HepG2 (cell line): ENCODE measurements around the gene PLA2G4F. TPM values are rescaled to one million over a fixed set of nuclear protein-coding genes. Genes with fewer than 3 reads are reported as not detected.
A peak's percentile ranks its signal among the peaks of the same experiment; 100 is the strongest.

Source experiments
- ATAC-seq: fragments of 200-7000 bp; cut with Tn5 transposase; 3 replicates; pipeline ENCODE4 v1.9.1; 2020; ENCODE audit warnings: mild to moderate bottlenecking, moderate library complexity
- BruUV-seq: library from RNA; stranded (reverse); fragments of 400-500 nt; replicated peaks from 2 replicates; lab custom pipeline; 2021; lab: Mats Ljungman, UMichigan
- CTCF ChIA-PET: fragments of 300-600 bp; formaldehyde crosslinking; extraction: SDS; loops from one replicate; lab custom pipeline; 2021; ENCODE audit warnings: low total read pairs, inconsistent platforms, low intra/inter-chr PET ratio; lab: Yijun Ruan, JAX
- POLR2A ChIA-PET: fragments of 350-600 bp; sonication (Branson Sonifier 250); formaldehyde crosslinking; loops from one replicate; lab custom pipeline; 2020; ENCODE audit warnings: antibody characterized with exemption, inconsistent platforms; lab: Yijun Ruan, JAX
- DNase-seq: peaks from one replicate; pipeline ENCODE4 v3.0.0-alpha.2; 2015; ENCODE audit warnings: low spot score
- FAIRE-seq: peaks from 3 replicates; lab custom pipeline; 2011; peaks lifted over from hg19 to GRCh38; lab: Jason Lieb, UNC
- H2AFZ ChIP-seq: one replicate; pipeline ENCODE4 v1.6.1; 2011; ENCODE audit warnings: low read length, inconsistent platforms
- H3K27ac ChIP-seq: fragments of 300-600 bp; 3 replicates; pipeline ENCODE4 v1.8.0; 2011; ENCODE audit warnings: mixed run types, mild to moderate bottlenecking, mixed read lengths, low read length, inconsistent platforms; ENCODE audit not compliant: insufficient read depth; ENCODE audit errors: extremely low read length
- H3K27me3 ChIP-seq, 2 experiments: fragments of 200-600 bp in 1 of 2; 2 replicates in 1 of 2; 3 replicates in 1 of 2; pipeline versions ENCODE4 v1.6.0 to v1.8.0; 2011; ENCODE audit warnings: low read length in 2 of 2, mild to moderate bottlenecking in 2 of 2, moderate library complexity in 2 of 2, inconsistent platforms in 1 of 2; ENCODE audit not compliant: insufficient read depth in 2 of 2, control insufficient read depth in 1 of 2
- H3K36me3 ChIP-seq, 2 experiments: fragments of 200-600 bp in 1 of 2; replicated peaks in 1 of 2; 2 replicates in 1 of 2; 3 replicates in 1 of 2; pipeline versions ENCODE4 v1.5.1 to v1.8.0; 2011; ENCODE audit warnings: low read length in 2 of 2, inconsistent platforms in 1 of 2; ENCODE audit not compliant: insufficient read depth in 2 of 2, control insufficient read depth in 1 of 2
- H3K4me1 ChIP-seq: 2 replicates; pipeline ENCODE4 v1.5.1; 2012; ENCODE audit warnings: low read length, inconsistent platforms; ENCODE audit not compliant: insufficient read depth
- H3K4me2 ChIP-seq: 2 replicates; pipeline ENCODE4 v1.6.0; 2011; ENCODE audit warnings: low read depth, low read length, inconsistent platforms
- H3K4me3 ChIP-seq, 3 experiments: fragments of 200-600 bp in 1 of 3; sonication (generic), shearing (Covaris generic) in 1 of 3; replicated peaks in 1 of 3; 2 replicates each; pipeline ENCODE4 v1.5.1; 2011 to 2016; ENCODE audit warnings: low read length in 3 of 3, inconsistent platforms in 2 of 3, low read depth in 2 of 3, mild to moderate bottlenecking in 2 of 3, control low read depth in 1 of 3, mixed read lengths in 1 of 3; ENCODE audit not compliant: insufficient read depth in 1 of 3
- H3K79me2 ChIP-seq: one replicate; pipeline ENCODE4 v1.6.1; 2011; ENCODE audit warnings: low read length, inconsistent platforms; ENCODE audit not compliant: insufficient read depth
- H3K9ac ChIP-seq: 2 replicates; pipeline ENCODE4 v1.6.0; 2011; ENCODE audit warnings: mild to moderate bottlenecking, low read depth, low read length, inconsistent platforms; ENCODE audit not compliant: insufficient read depth
- H3K9me3 ChIP-seq: 2 replicates; pipeline ENCODE4 v1.5.1; 2012; ENCODE audit warnings: mild to moderate bottlenecking, low read length
- H4K20me1 ChIP-seq: 2 replicates; pipeline ENCODE4 v1.6.0; 2011; ENCODE audit warnings: inconsistent platforms, mild to moderate bottlenecking, low read length, moderate library complexity; ENCODE audit not compliant: insufficient read depth
- CBX1 ChIP-seq: IDR thresholded peaks from one replicate; pipeline ENCODE4 v1.6.1; 2016; ENCODE audit warnings: antibody characterized with exemption, low read depth
- GABPA ChIP-seq, 2 experiments: IDR thresholded peaks; 2 replicates each; pipeline ENCODE4 v1.6.1; 2011 to 2016; ENCODE audit warnings: low read depth in 2 of 2, low read length in 1 of 2, missing biosample characterization in 1 of 2, missing genetic modification characterization in 1 of 2
- GLI4 ChIP-seq: sonication (generic); formaldehyde crosslinking; IDR thresholded peaks from 2 replicates; pipeline ENCODE4 v1.5.1; 2020; ENCODE audit warnings: missing genetic modification reagents, mild to moderate bottlenecking, moderate library complexity, borderline replicate concordance
- HOXD1 ChIP-seq: sonication (generic); formaldehyde crosslinking; IDR thresholded peaks from 2 replicates; pipeline ENCODE4 v1.5.0; 2020; ENCODE audit warnings: missing genetic modification reagents
- KDM5B ChIP-seq: sonication (generic); formaldehyde crosslinking; IDR thresholded peaks from 2 replicates; pipeline ENCODE4 v1.4.0; 2020; ENCODE audit warnings: missing genetic modification reagents, mild to moderate bottlenecking, borderline replicate concordance
- MAX ChIP-seq: IDR thresholded peaks from 2 replicates; pipeline ENCODE4 v1.6.1; 2012; ENCODE audit warnings: inconsistent platforms
- MIXL1 ChIP-seq: IDR thresholded peaks from 2 replicates; pipeline ENCODE4 v1.6.1; 2016
- PHF21A ChIP-seq: sonication (generic); formaldehyde crosslinking; IDR thresholded peaks from 2 replicates; pipeline ENCODE4 v1.5.0; 2020; ENCODE audit warnings: mild to moderate bottlenecking, missing genetic modification reagents
- PRPF4 ChIP-seq: fragments of 200-400 bp; formaldehyde crosslinking; IDR thresholded peaks from 2 replicates; pipeline ENCODE4 v1.6.1; 2016; ENCODE audit warnings: low read length, low read depth; ENCODE audit not compliant: poor library complexity, severe bottlenecking
- RARG ChIP-seq: sonication (generic); formaldehyde crosslinking; IDR thresholded peaks from 2 replicates; pipeline ENCODE4 v1.4.0; 2020; ENCODE audit warnings: low read depth, mild to moderate bottlenecking, missing genetic modification reagents
- TAF1 ChIP-seq: sonication (generic); formaldehyde crosslinking; IDR thresholded peaks from 2 replicates; pipeline ENCODE4 v1.4.0; 2020; ENCODE audit warnings: missing genetic modification reagents
- ZBTB43 ChIP-seq: sonication (generic); formaldehyde crosslinking; conservative IDR thresholded peaks from 2 replicates; pipeline ENCODE4 v1.4.0; 2020; ENCODE audit warnings: missing genetic modification reagents
- ZNF101 ChIP-seq: sonication (generic); formaldehyde crosslinking; IDR thresholded peaks from 2 replicates; pipeline ENCODE4 v1.4.0; 2020; ENCODE audit warnings: mild to moderate bottlenecking, low read depth, missing genetic modification reagents, borderline replicate concordance
- ZNF704 ChIP-seq: sonication (generic); formaldehyde crosslinking; IDR thresholded peaks from 2 replicates; pipeline ENCODE4 v1.8.1; 2023; ENCODE audit warnings: mild to moderate bottlenecking, inconsistent platforms, moderate library complexity, missing genetic modification reagents, borderline replicate concordance
- WGBS: methylation state at CpG from one replicate; pipeline ENCODE4 v1.1.6; 2017; ENCODE audit warnings: low lambda C conversion rate; 5-methylcytosine and 5-hydroxymethylcytosine counted together
- in situ Hi-C: cut with HindIII; loops from 2 replicates; pipeline ENCODE4 v1.10.0; 2017; ENCODE audit warnings: low pct_unique_long_range_greater_than_20kb; ENCODE audit not compliant: extremely low pct_ligation_motif_present
- intact Hi-C: fragments of 100-400 bp; cut with micrococcal nuclease; formaldehyde crosslinking; loops from one replicate; pipeline ENCODE4 v1.10.0; 2022; ENCODE audit not compliant: unreplicated experiment
- polyA plus RNA-seq, 8 experiments: library from polyadenylated mRNA; depleted of rRNA in 3 of 8; stranded (reverse) in 7 of 8; unstranded in 1 of 8; fragments of >200 nt; fragmentation: Illumina TruSeq in 4 of 8; extraction: Trizol in 4 of 8; gene quantifications; 2 replicates each; pipeline versions ENCODE4 v1.2.1 to v1.2.3, GENCODE V29; 2011 to 2016; ENCODE audit warnings: low read depth in 4 of 8, missing spikeins in 1 of 8, mixed read lengths in 1 of 8; ENCODE audit not compliant: insufficient read depth in 1 of 8
- total RNA-seq, 5 experiments: library from RNA; depleted of rRNA; stranded (reverse); fragments of >200 nt; fragmentation: Illumina TruSeq; extraction: Trizol; gene quantifications; 2 replicates each; pipeline ENCODE4 v1.2.3, GENCODE V29; 2016; ENCODE audit warnings: low read depth in 1 of 5
- TF ChIP-seq, protein P1 (sequence below): IDR thresholded peaks from 2 replicates; pipeline ENCODE4 v1.6.1; 2012; ENCODE audit warnings: low read length, improper control_type of control experiment

The PLA2G4F gene
- total and polyA plus RNA-seq, 2 of the 13 experiments (the other 11 are each of a cell fraction or from before 2014, with no cell fraction given) = 0.07 TPM; not detected in 1

DNA sequence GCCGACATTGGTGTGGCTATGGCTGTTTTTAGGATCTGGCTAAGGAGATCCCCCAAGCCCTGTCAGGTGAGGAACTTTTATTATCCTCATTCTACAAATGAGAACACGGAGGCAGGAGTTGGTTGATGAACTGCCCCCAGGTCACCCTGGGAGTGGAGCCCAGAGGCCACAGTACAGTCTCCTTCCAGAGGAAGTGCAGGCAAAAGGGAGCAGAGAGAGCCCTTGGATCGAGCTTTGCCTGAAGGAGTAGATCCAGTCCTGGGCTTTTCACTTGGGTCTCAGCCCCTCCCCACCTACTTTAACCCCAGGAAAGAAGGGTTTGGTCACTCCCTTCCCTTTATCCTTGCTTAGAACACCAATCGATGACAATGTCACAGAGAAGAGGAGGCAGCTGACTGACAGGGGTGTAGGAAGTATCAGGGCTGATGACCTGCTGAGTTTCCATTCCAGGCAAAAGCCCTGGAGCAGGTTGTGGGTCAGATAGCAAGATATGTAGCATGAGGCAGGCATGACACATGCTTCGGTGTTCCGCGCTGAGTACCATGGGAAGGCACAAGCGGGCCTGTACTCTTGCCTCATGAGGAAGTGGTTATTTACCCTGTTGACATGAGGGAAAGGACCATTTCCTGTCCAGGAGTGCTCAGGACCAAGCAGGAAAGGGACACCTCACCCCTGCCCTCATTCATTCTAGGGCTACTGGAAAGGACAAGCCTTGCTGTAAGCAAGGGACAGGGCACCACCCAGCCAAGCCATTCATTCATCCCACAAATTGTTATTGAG is 56.2 kb downstream of the PLA2G4F start:
- Histone ChIP-seq H3K27me3 (peaks cover 1 to 12% of the 10 kb centered on the region in 2 experiments; a peak in 4 of 5 replicates), H3K36me3 (no peaks in the 10 kb centered on the region), H3K9ac (no peak overlapping the region), H3K9me3 (no peaks in the 10 kb centered on the region), H3K27ac (no peak overlapping the region), H2AFZ (peak overlapping the region; percentile 75), H3K4me1 (peaks cover 29% of the 10 kb centered on the region), H4K20me1 (no peaks in the 10 kb centered on the region), H3K79me2 (no peaks in the 10 kb centered on the region), H3K4me2 (peak overlapping the region; percentile 55), H3K4me3 (peak overlapping the region in 1 of 3 experiments; percentile 35; a peak in 2 of 6 replicates)
- BruUV-seq = no TSS peak
- no peak for DNase-seq
- in situ Hi-C loops (no loop called here), intact Hi-C loops (no loop called here)
- ChIA-PET CTCF (no interaction called here), POLR2A (no interaction called here)
- ATAC-seq = peak; percentile 60
- WGBS = 17% methylated on average over 4 of the region's 8 CpGs
- FAIRE-seq = no peak
- TF ChIP-seq GABPA (IDR thresholded peaks at IDR 0.05; ENCODE audit: low read depth, low read length) (peak; percentile 28; the same call in 1 of the 2 replicates), GABPA (CRISPR knock-in tag; IDR thresholded peaks at IDR 0.05; ENCODE audit: low read depth) (peak; percentile 80), PHF21A (CRISPR knock-in tag) (peak; percentile 26; the same call in 1 of the 2 replicates), PRPF4 (no peak), RARG (CRISPR knock-in tag) (no peak), MIXL1 (CRISPR knock-in tag) (0 out of 2 replicates have a peak, but pooled peaks have one; percentile 32), ZBTB43 (CRISPR knock-in tag) (no peak), CBX1 (no peak), GLI4 (no peak), ZNF101 (CRISPR knock-in tag) (no peak), MAX (peak; percentile 53; the same call in 1 of the 2 replicates), ZNF704 (CRISPR knock-in tag) (no peak), TAF1 (CRISPR knock-in tag) (no peak), HOXD1 (no peak), KDM5B (CRISPR knock-in tag) (peak; percentile 29; the same call in 1 of the 2 replicates)
- TF ChIP-seq, protein P1, sequence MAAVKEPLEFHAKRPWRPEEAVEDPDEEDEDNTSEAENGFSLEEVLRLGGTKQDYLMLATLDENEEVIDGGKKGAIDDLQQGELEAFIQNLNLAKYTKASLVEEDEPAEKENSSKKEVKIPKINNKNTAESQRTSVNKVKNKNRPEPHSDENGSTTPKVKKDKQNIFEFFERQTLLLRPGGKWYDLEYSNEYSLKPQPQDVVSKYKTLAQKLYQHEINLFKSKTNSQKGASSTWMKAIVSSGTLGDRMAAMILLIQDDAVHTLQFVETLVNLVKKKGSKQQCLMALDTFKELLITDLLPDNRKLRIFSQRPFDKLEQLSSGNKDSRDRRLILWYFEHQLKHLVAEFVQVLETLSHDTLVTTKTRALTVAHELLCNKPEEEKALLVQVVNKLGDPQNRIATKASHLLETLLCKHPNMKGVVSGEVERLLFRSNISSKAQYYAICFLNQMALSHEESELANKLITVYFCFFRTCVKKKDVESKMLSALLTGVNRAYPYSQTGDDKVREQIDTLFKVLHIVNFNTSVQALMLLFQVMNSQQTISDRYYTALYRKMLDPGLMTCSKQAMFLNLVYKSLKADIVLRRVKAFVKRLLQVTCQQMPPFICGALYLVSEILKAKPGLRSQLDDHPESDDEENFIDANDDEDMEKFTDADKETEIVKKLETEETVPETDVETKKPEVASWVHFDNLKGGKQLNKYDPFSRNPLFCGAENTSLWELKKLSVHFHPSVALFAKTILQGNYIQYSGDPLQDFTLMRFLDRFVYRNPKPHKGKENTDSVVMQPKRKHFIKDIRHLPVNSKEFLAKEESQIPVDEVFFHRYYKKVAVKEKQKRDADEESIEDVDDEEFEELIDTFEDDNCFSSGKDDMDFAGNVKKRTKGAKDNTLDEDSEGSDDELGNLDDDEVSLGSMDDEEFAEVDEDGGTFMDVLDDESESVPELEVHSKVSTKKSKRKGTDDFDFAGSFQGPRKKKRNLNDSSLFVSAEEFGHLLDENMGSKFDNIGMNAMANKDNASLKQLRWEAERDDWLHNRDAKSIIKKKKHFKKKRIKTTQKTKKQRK = no peak
